Measurements from ENCODE around the gene IL17RE. TPM values are rescaled to one million over a fixed set of nuclear protein-coding genes. Genes with fewer than 3 reads are reported as not detected.

IL17RE gene
- total and polyA plus RNA-seq, 9 of the 15 experiments (the other 6 are each of a cell fraction or from before 2014, with no cell fraction given): 0.32 to 1.9 (median 0.51) TPM; not detected in 4

GRCh38 chr3:9901967-9902366 lies 681 bp upstream of the IL17RE start:
- H4K20me1 ChIP-seq (replicated peaks; ENCODE audit: control insufficient read depth, insufficient read depth, low read length): no peaks in the 10 kb centered on the region
- H3K4me3 ChIP-seq: no peak overlapping the region
- H3K4me1 ChIP-seq (replicated peaks in 1 of 2; ENCODE audit: control insufficient read depth in 2 of 2, insufficient read depth in 2 of 2, low read length in 2 of 2): peaks cover 42 to 45% of the 10 kb centered on the region in 2 experiments
- intact Hi-C loops (cut with micrococcal nuclease) (no loop called here), in situ Hi-C loops (cut with MboI) (no loop called here)
- no peaks in the 10 kb centered on the region for H3K9me1 ChIP-seq (ENCODE audit: control insufficient read depth, insufficient read depth, low read length)
- H2AFZ ChIP-seq (ENCODE audit: low read depth, low read length): peak overlapping the region; percentile 97
- 75% methylated on average over 5 of the region's 5 CpGs for WGBS (ENCODE audit: insufficient coverage, low coverage, missing lambda C conversion rate)
- BruUV-seq (replicated peaks): no TSS peak
- H3K36me3 ChIP-seq (ENCODE audit: control insufficient read depth, insufficient read depth, low read length): no peaks in the 10 kb centered on the region
- H3K9ac ChIP-seq (ENCODE audit: insufficient read depth in 1 of 2, low read depth in 2 of 2, low read length in 2 of 2): peak overlapping the region; percentile 29 to 31; a peak in 2 of 4 replicates
- H3K9me3 ChIP-seq (replicated peaks; ENCODE audit: control insufficient read depth, insufficient read depth, low read depth, low read length): no peaks in the 10 kb centered on the region
- H3K4me2 ChIP-seq (ENCODE audit: insufficient read depth, low read length): peak overlapping the region; percentile 67; the same call in 1 of the 2 replicates
- TF ChIP-seq NFYB (IDR thresholded peaks at IDR 0.05; ENCODE audit: extremely low read depth, insufficient read length): no peak
- 0 out of 2 replicates have a peak, but pooled peaks have one; percentile 24 for TF ChIP-seq ZBTB17 (CRISPR knock-in tag; IDR thresholded peaks at IDR 0.05)
- 0 out of 2 replicates have a peak, but pooled peaks have one; percentile 41 for TF ChIP-seq FOXP4 (CRISPR knock-in tag; IDR thresholded peaks at IDR 0.05; ENCODE audit: borderline replicate concordance)
- POLR2A ChIA-PET: interaction anchor here (0.6 to 5.8 kb wide), 5 partner anchors 8 to 23 kb away, joined by 4 to 33 read pairs (median 28); partner anchors contain the start of gene JAGN1
- no peaks in the 10 kb centered on the region for H3K27me3 ChIP-seq (ENCODE audit: control insufficient read depth in 2 of 2, insufficient read depth in 2 of 2, low read length in 2 of 2)
- DNase-seq (ENCODE audit: extremely low read depth in 1 of 4, low spot score in 3 of 4): no peak
- no peak for FAIRE-seq
- H3K27ac ChIP-seq (ENCODE audit: extremely low read depth, low read depth, low read length): peak overlapping the region; percentile 8; the same call in 1 of the 3 replicates
- ATAC-seq: no peak
- H3K79me2 ChIP-seq (ENCODE audit: control insufficient read depth, insufficient read depth, low read length): no peaks in the 10 kb centered on the region
- CTCF ChIA-PET (ENCODE audit: low intra/inter-chr PET ratio): no interaction called here

Measured in K562 (cell line).